WTC11 (cell line): Measurements from ENCODE around the gene WDR26.

Experiments
- ATF1 ChIP-seq: sonication (generic); formaldehyde crosslinking; IDR thresholded peaks from 2 replicates; pipeline ENCODE4 v1.8.1; 2023; ENCODE audit warnings: mild to moderate bottlenecking, moderate library complexity, missing genetic modification reagents
- ATF2 ChIP-seq: sonication (generic); formaldehyde crosslinking; IDR thresholded peaks from 2 replicates; pipeline ENCODE4 v1.8.1; 2022; ENCODE audit warnings: low read depth, missing genetic modification reagents, borderline replicate concordance
- CTCF ChIP-seq: fragments of 200-600 bp; IDR thresholded peaks from 2 replicates; pipeline ENCODE4 v1.8.0; 2022; ENCODE audit warnings: antibody characterized with exemption
- ESRRA ChIP-seq: sonication (generic); formaldehyde crosslinking; IDR thresholded peaks from 2 replicates; pipeline ENCODE4 v1.8.1; 2022; ENCODE audit warnings: mild to moderate bottlenecking, missing genetic modification reagents, borderline replicate concordance
- JUN ChIP-seq: sonication (generic); formaldehyde crosslinking; IDR thresholded peaks from 2 replicates; pipeline ENCODE4 v1.8.0; 2023; ENCODE audit warnings: mild to moderate bottlenecking, missing genetic modification reagents
- MAX ChIP-seq: sonication (generic); formaldehyde crosslinking; IDR thresholded peaks from 2 replicates; pipeline ENCODE4 v1.8.0; 2022; ENCODE audit warnings: mild to moderate bottlenecking, missing genetic modification reagents
- MXD4 ChIP-seq: fragments of 250-450 bp; sonication (Bioruptor Pico); IDR thresholded peaks from 2 replicates; pipeline ENCODE4 v1.8.0; 2021; ENCODE audit warnings: mild to moderate bottlenecking, moderate library complexity, borderline replicate concordance
- NFATC4 ChIP-seq: fragments of 250-450 bp; sonication (Bioruptor Pico); IDR thresholded peaks from 2 replicates; pipeline ENCODE4 v1.9.0; 2021; ENCODE audit warnings: mild to moderate bottlenecking
- NFE2L1 ChIP-seq: sonication (generic); formaldehyde crosslinking; IDR thresholded peaks from 2 replicates; pipeline ENCODE4 v1.8.1; 2023; ENCODE audit warnings: missing genetic modification reagents
- SP1 ChIP-seq: sonication (generic); formaldehyde crosslinking; conservative IDR thresholded peaks from 2 replicates; pipeline ENCODE4 v1.8.1; 2022; ENCODE audit warnings: missing genetic modification reagents
- USF2 ChIP-seq: sonication (generic); formaldehyde crosslinking; IDR thresholded peaks from 2 replicates; pipeline ENCODE4 v1.8.1; 2023; ENCODE audit warnings: mild to moderate bottlenecking, missing genetic modification reagents, moderate library complexity
- TF ChIP-seq, protein P1 (sequence below): sonication (generic); formaldehyde crosslinking; IDR thresholded peaks from 2 replicates; pipeline ENCODE4 v1.8.0; 2023; ENCODE audit warnings: missing genetic modification reagents, mild to moderate bottlenecking, borderline replicate concordance
- TF ChIP-seq, protein P2 (sequence below): sonication (generic); formaldehyde crosslinking; conservative IDR thresholded peaks from 2 replicates; pipeline ENCODE4 v1.8.1; 2022; ENCODE audit warnings: mild to moderate bottlenecking, missing genetic modification reagents

DNA sequence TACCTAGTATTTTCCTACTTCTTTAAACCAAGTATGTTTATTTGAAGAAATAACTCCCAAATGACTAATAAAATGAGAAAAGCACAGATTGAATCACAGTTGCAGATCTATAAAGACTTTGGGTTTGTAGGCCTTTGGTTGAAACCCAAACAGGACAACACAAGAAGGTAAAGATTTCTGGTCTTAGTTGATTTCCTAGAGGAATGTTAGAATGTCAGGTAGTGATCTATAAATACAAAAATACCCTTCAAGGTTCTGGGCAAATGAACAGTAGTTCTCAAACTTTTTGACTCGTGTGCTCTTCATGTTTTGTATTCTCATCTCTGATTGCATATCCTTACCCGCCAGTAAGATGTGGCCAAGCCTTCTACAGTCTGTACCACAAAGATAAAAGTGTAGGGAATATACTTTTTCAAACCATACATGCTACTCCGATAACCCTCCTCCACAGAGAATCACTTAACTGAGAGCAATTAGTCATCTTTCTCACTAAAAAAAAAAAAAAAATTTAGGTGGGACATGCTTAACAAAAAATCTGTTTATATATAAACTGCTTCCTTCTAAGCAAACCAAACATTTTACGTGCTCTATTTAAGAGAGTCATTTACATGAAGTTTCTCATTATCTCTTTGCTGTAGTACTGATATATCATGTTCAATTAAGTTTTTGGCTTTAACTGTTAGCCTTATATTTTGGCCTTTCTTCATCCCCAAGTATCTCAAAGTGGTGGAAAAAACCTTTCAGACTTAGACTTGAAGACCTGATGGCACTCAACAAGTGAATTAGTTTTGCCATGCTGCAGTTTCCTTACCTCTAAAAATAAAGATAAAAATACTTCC, 42.0 kb downstream of the WDR26 start:
- TF ChIP-seq CTCF (no peak), NFE2L1 (CRISPR knock-in tag) (no peak), ATF2 (CRISPR knock-in tag) (no peak), SP1 (CRISPR knock-in tag) (no peak), ESRRA (CRISPR knock-in tag) (no peak), MAX (CRISPR knock-in tag) (no peak), JUN (CRISPR knock-in tag) (no peak), MXD4 (CRISPR knock-in tag) (no peak), NFATC4 (CRISPR knock-in tag) (no peak), USF2 (CRISPR knock-in tag) (no peak), ATF1 (CRISPR knock-in tag) (no peak)
- TF ChIP-seq, protein P1, sequence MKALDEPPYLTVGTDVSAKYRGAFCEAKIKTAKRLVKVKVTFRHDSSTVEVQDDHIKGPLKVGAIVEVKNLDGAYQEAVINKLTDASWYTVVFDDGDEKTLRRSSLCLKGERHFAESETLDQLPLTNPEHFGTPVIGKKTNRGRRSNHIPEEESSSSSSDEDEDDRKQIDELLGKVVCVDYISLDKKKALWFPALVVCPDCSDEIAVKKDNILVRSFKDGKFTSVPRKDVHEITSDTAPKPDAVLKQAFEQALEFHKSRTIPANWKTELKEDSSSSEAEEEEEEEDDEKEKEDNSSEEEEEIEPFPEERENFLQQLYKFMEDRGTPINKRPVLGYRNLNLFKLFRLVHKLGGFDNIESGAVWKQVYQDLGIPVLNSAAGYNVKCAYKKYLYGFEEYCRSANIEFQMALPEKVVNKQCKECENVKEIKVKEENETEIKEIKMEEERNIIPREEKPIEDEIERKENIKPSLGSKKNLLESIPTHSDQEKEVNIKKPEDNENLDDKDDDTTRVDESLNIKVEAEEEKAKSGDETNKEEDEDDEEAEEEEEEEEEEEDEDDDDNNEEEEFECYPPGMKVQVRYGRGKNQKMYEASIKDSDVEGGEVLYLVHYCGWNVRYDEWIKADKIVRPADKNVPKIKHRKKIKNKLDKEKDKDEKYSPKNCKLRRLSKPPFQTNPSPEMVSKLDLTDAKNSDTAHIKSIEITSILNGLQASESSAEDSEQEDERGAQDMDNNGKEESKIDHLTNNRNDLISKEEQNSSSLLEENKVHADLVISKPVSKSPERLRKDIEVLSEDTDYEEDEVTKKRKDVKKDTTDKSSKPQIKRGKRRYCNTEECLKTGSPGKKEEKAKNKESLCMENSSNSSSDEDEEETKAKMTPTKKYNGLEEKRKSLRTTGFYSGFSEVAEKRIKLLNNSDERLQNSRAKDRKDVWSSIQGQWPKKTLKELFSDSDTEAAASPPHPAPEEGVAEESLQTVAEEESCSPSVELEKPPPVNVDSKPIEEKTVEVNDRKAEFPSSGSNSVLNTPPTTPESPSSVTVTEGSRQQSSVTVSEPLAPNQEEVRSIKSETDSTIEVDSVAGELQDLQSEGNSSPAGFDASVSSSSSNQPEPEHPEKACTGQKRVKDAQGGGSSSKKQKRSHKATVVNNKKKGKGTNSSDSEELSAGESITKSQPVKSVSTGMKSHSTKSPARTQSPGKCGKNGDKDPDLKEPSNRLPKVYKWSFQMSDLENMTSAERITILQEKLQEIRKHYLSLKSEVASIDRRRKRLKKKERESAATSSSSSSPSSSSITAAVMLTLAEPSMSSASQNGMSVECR (CRISPR knock-in tag), result no peak
- TF ChIP-seq, protein P2, sequence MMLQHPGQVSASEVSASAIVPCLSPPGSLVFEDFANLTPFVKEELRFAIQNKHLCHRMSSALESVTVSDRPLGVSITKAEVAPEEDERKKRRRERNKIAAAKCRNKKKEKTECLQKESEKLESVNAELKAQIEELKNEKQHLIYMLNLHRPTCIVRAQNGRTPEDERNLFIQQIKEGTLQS, result no peak
